DND-41 (cell line): ENCODE measurements around the gene BTK.

ENCODE experiments used
- ATAC-seq: fragments of 200-7000 bp; cut with Tn5 transposase; 3 replicates; pipeline ENCODE4 v1.9.1; 2021; ENCODE audit warnings: low read depth; ENCODE audit not compliant: insufficient read depth
- DNase-seq: peaks from one replicate; pipeline ENCODE4 v3.0.0-alpha.2; 2020
- H2AFZ ChIP-seq: 2 replicates; pipeline ENCODE4 v1.6.0; 2012; ENCODE audit warnings: low read depth, low read length
- H3K27ac ChIP-seq: 2 replicates; pipeline ENCODE4 v1.5.1; 2012; ENCODE audit warnings: low read length, inconsistent platforms
- H3K27me3 ChIP-seq: fragments of 200-600 bp; sonication (generic); 2 replicates; pipeline ENCODE4 v1.6.0; 2012; ENCODE audit warnings: low read length, mild to moderate bottlenecking, inconsistent platforms; ENCODE audit not compliant: insufficient read depth, poor library complexity
- H3K36me3 ChIP-seq: 2 replicates; pipeline ENCODE4 v1.5.1; 2012; ENCODE audit warnings: low read length, inconsistent platforms; ENCODE audit not compliant: insufficient read depth
- H3K4me1 ChIP-seq: 2 replicates; pipeline ENCODE4 v1.5.1; 2012; ENCODE audit warnings: mild to moderate bottlenecking, low read length; ENCODE audit not compliant: insufficient read depth
- H3K4me2 ChIP-seq: 2 replicates; pipeline ENCODE4 v1.6.0; 2012; ENCODE audit warnings: mild to moderate bottlenecking, moderate library complexity, low read length, inconsistent platforms; ENCODE audit not compliant: insufficient read depth
- H3K4me3 ChIP-seq, 2 experiments: fragments of 200-600 bp in 1 of 2; shearing (Covaris generic) in 1 of 2; 2 replicates each; pipeline ENCODE4 v1.5.1; 2012 to 2016; ENCODE audit warnings: inconsistent platforms in 2 of 2, low read length in 2 of 2, mild to moderate bottlenecking in 2 of 2, low read depth in 1 of 2, moderate library complexity in 1 of 2
- H3K79me2 ChIP-seq: 2 replicates; pipeline ENCODE4 v1.6.0; 2012; ENCODE audit warnings: low read length, inconsistent platforms; ENCODE audit not compliant: insufficient read depth
- H3K9ac ChIP-seq: 2 replicates; pipeline ENCODE4 v1.6.0; 2012; ENCODE audit warnings: low read depth, mild to moderate bottlenecking, inconsistent platforms, low read length, moderate library complexity
- H3K9me3 ChIP-seq: 2 replicates; pipeline ENCODE4 v1.5.1; 2012; ENCODE audit warnings: low read length, moderate library complexity, mild to moderate bottlenecking, inconsistent platforms; ENCODE audit not compliant: insufficient read depth, severe bottlenecking
- H4K20me1 ChIP-seq: 2 replicates; pipeline ENCODE4 v1.6.0; 2012; ENCODE audit warnings: low read length; ENCODE audit not compliant: insufficient read depth
- CTCF ChIP-seq: IDR thresholded peaks from 2 replicates; pipeline ENCODE4 v1.5.1; 2012; ENCODE audit warnings: borderline replicate concordance, low read length, moderate library complexity, mild to moderate bottlenecking; ENCODE audit not compliant: poor library complexity, severe bottlenecking; ENCODE audit errors: extremely low read depth
- EZH2 ChIP-seq: IDR thresholded peaks from 3 replicates; pipeline ENCODE4 v1.6.1; 2012; ENCODE audit warnings: borderline replicate concordance, low read depth, mild to moderate bottlenecking, moderate library complexity, low read length, inconsistent platforms; ENCODE audit not compliant: severe bottlenecking

Gene BTK

GRCh38 chrX:101398694-101399093, 12.7 kb upstream of the BTK start:
- no peaks in the 10 kb centered on the region for H3K27me3 ChIP-seq
- ATAC-seq, result no peak
- no peak overlapping the region for H3K4me2 ChIP-seq
- H3K9ac ChIP-seq, result no peak overlapping the region
- no peak for DNase-seq
- no peaks in the 10 kb centered on the region for H4K20me1 ChIP-seq
- H3K4me1 ChIP-seq, result no peaks in the 10 kb centered on the region
- H3K4me3 ChIP-seq, result no peak overlapping the region
- H2AFZ ChIP-seq, result no peak overlapping the region
- peaks cover under 1% of the 10 kb centered on the region; the same call in 1 of the 2 replicates for H3K79me2 ChIP-seq
- H3K9me3 ChIP-seq, result no peaks in the 10 kb centered on the region
- TF ChIP-seq CTCF (no peak), EZH2 (no peak)
- H3K27ac ChIP-seq, result no peak overlapping the region
- H3K36me3 ChIP-seq, result peaks cover 33% of the 10 kb centered on the region

- no peak overlapping the region for H3K27ac ChIP-seq
Observed at GRCh38 chrX:101397779-101398178, 11.8 kb upstream of the BTK start.

GRCh38 chrX:101395789-101396188, 9.8 kb upstream of the BTK start:
- TF ChIP-seq EZH2 (no peak), CTCF (no peak)
- Histone ChIP-seq H3K79me2 (peaks cover 25% of the 10 kb centered on the region), H3K4me1 (peaks cover 20% of the 10 kb centered on the region), H3K9ac (no peak overlapping the region), H3K27ac (no peak overlapping the region), H3K4me2 (no peak overlapping the region), H3K9me3 (no peaks in the 10 kb centered on the region), H4K20me1 (no peaks in the 10 kb centered on the region; the same call in 1 of the 2 replicates), H3K27me3 (no peaks in the 10 kb centered on the region), H3K36me3 (peaks cover 44% of the 10 kb centered on the region), H3K4me3 (no peak overlapping the region), H2AFZ (no peak overlapping the region)
- no peak for DNase-seq
- ATAC-seq, result no peak

More at GRCh38 chrX:101397779-101398178, 11.8 kb upstream of the BTK start:
- DNase-seq (no peak), ATAC-seq (peak; percentile 43; the same call in 2 of the 3 replicates)
- H3K79me2 ChIP-seq, result peaks cover 7% of the 10 kb centered on the region; the same call in 1 of the 2 replicates
- H3K4me2 ChIP-seq, result no peak overlapping the region
- H3K9ac ChIP-seq, result no peak overlapping the region
- no peaks in the 10 kb centered on the region for H3K9me3 ChIP-seq
- peaks cover 40% of the 10 kb centered on the region; the same call in 1 of the 2 replicates for H3K36me3 ChIP-seq
- H3K4me3 ChIP-seq, result no peak overlapping the region
- TF ChIP-seq CTCF (no peak), EZH2 (no peak)
- no peak overlapping the region for H2AFZ ChIP-seq
- H3K4me1 ChIP-seq, result peaks cover 7% of the 10 kb centered on the region
- no peaks in the 10 kb centered on the region for H3K27me3 ChIP-seq
- H4K20me1 ChIP-seq, result no peaks in the 10 kb centered on the region; the same call in 1 of the 2 replicates

- no peaks in the 10 kb centered on the region; the same call in 1 of the 2 replicates for H4K20me1 ChIP-seq
- ATAC-seq (no peak), DNase-seq (no peak)
- H3K4me3 ChIP-seq, result no peak overlapping the region
- no peak overlapping the region for H3K4me2 ChIP-seq
- no peaks in the 10 kb centered on the region for H3K27me3 ChIP-seq
- H3K9me3 ChIP-seq, result no peaks in the 10 kb centered on the region
- TF ChIP-seq CTCF (no peak), EZH2 (no peak)
- H3K4me1 ChIP-seq, result peaks cover 31% of the 10 kb centered on the region
- no peak overlapping the region for H2AFZ ChIP-seq
- H3K79me2 ChIP-seq, result peaks cover 25% of the 10 kb centered on the region
- H3K36me3 ChIP-seq, result peaks cover 39% of the 10 kb centered on the region
- H3K9ac ChIP-seq, result no peak overlapping the region
- no peak overlapping the region for H3K27ac ChIP-seq
Observed at GRCh38 chrX:101394372-101394771, 8.4 kb upstream of the BTK start.
